WERI-Rb-1 (cell line): ENCODE measurements around the gene RPL36AL.

Source experiments
- DNase-seq: peaks from one replicate; pipeline ENCODE4 v3.0.0-alpha.2; 2020
- H3K27ac ChIP-seq: fragments of 250-450 bp; sonication (Bioruptor Pico); 2 replicates; pipeline ENCODE4 v1.5.1; 2020; ENCODE audit warnings: mild to moderate bottlenecking, moderate library complexity
- H3K27me3 ChIP-seq: fragments of 250-450 bp; sonication (Bioruptor Pico); 2 replicates; pipeline ENCODE4 v1.5.1; 2021; ENCODE audit warnings: mild to moderate bottlenecking, low read depth, moderate library complexity; ENCODE audit not compliant: insufficient read depth, severe bottlenecking
- H3K36me3 ChIP-seq: fragments of 250-450 bp; sonication (Bioruptor Pico); 2 replicates; pipeline ENCODE4 v1.5.1; 2020; ENCODE audit warnings: mild to moderate bottlenecking, moderate library complexity
- H3K4me3 ChIP-seq: 2 replicates; pipeline ENCODE4 v1.5.1; 2011; ENCODE audit warnings: low read depth, mild to moderate bottlenecking, control low read depth, low read length
- H3K9me3 ChIP-seq: fragments of 250-450 bp; sonication (Bioruptor Pico); 2 replicates; pipeline ENCODE4 v1.5.1; 2021; ENCODE audit warnings: mild to moderate bottlenecking, moderate library complexity; ENCODE audit not compliant: severe bottlenecking
- CTCF ChIP-seq: IDR thresholded peaks from 2 replicates; pipeline ENCODE4 v1.5.1; 2011; ENCODE audit warnings: low read depth, mild to moderate bottlenecking, control low read depth, inconsistent platforms, low read length

The RPL36AL gene

GRCh38 chr14:49642163-49642562 lies 21.7 kb upstream of the RPL36AL start:
- no peaks in the 10 kb centered on the region for H3K9me3 ChIP-seq
- H3K36me3 ChIP-seq, result peaks cover 34% of the 10 kb centered on the region
- DNase-seq, result no peak
- no peak for TF ChIP-seq CTCF
- no peaks in the 10 kb centered on the region for H3K27me3 ChIP-seq
- H3K4me3 ChIP-seq, result no peak overlapping the region
- no peak overlapping the region; the same call in 1 of the 2 replicates for H3K27ac ChIP-seq

GRCh38 chr14:49641697-49642129 lies 21.3 kb upstream of the RPL36AL start:
- TF ChIP-seq CTCF, result no peak
- no peaks in the 10 kb centered on the region for H3K27me3 ChIP-seq
- H3K36me3 ChIP-seq, result peaks cover 33% of the 10 kb centered on the region
- no peaks in the 10 kb centered on the region for H3K9me3 ChIP-seq
- peak; percentile 28 for DNase-seq
- no peak overlapping the region for H3K4me3 ChIP-seq
- peak overlapping the region; percentile 19 for H3K27ac ChIP-seq

GRCh38 chr14:49640540-49641417 lies 20.4 kb upstream of the RPL36AL start:
- no peak overlapping the region for H3K27ac ChIP-seq
- no peak for TF ChIP-seq CTCF
- H3K27me3 ChIP-seq, result no peaks in the 10 kb centered on the region
- peaks cover 34% of the 10 kb centered on the region for H3K36me3 ChIP-seq
- DNase-seq, result no peak
- no peaks in the 10 kb centered on the region for H3K9me3 ChIP-seq
- H3K4me3 ChIP-seq, result no peak overlapping the region

GRCh38 chr14:49637534-49638078 lies 17.2 kb upstream of the RPL36AL start:
- no peak for DNase-seq
- Histone ChIP-seq H3K27me3 (no peaks in the 10 kb centered on the region), H3K36me3 (peaks cover 27% of the 10 kb centered on the region), H3K27ac (no peak overlapping the region), H3K4me3 (no peak overlapping the region), H3K9me3 (no peaks in the 10 kb centered on the region)
- no peak for TF ChIP-seq CTCF

GRCh38 chr14:49636866-49637265 lies 16.4 kb upstream of the RPL36AL start:
- peaks cover 27% of the 10 kb centered on the region for H3K36me3 ChIP-seq
- no peak for DNase-seq
- no peaks in the 10 kb centered on the region for H3K9me3 ChIP-seq
- H3K27ac ChIP-seq, result no peak overlapping the region
- TF ChIP-seq CTCF, result no peak
- no peak overlapping the region for H3K4me3 ChIP-seq
- no peaks in the 10 kb centered on the region for H3K27me3 ChIP-seq
